Right renal pelvis (tissue), 4 donors: Measurements from ENCODE around the gene PODN. TPM values are rescaled to one million over a fixed set of nuclear protein-coding genes. Genes with fewer than 3 reads are reported as not detected.

ENCODE experiments used
- DNase-seq, 4 donors: peaks; one replicate each; pipeline ENCODE4 v3.0.0-alpha.2; 2013; ENCODE audit warnings: low read depth in 4 of 4, low spot score in 3 of 4, missing footprints in 1 of 4
- polyA plus RNA-seq, 4 donors: library from polyadenylated mRNA; unstranded; fragments of 120-200 nt; gene quantifications; one replicate each; pipeline ENCODE4 v1.2.1, GENCODE V29; 2013; ENCODE audit not compliant: insufficient read length in 4 of 4

The PODN gene
- polyA plus RNA-seq, 4 donors = 2.0 to 3.3 (median 2.2) TPM

DNA sequence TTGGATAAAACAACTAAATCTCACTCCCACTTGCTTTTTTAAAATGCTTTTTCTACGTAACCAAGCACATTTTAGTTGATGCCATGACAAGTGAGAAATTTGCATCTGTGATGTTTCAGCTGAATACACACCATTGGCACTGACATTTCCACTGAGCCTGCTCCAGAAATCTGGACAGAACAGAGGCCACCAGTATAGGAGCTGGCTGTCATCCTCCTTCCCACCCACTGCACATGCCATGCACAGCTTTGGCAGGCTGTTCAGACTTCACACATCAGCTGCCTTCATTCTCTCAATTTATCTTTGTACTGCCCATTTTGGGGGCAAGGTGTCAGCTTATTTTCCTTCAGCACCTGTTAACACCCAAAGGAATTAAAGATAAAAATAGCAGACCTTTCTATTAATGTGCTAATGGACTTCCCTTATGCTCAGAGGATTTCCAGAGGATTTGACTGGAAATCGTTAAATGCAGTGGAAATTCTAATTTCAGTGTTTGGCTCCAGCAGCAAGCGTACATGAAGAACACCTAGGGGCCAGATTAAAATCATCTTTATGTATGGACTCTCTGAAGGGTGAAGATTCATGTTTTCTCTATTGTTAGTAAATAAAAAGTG, 12.9 kb upstream of the PODN start:
- DNase-seq = no peak

DNA sequence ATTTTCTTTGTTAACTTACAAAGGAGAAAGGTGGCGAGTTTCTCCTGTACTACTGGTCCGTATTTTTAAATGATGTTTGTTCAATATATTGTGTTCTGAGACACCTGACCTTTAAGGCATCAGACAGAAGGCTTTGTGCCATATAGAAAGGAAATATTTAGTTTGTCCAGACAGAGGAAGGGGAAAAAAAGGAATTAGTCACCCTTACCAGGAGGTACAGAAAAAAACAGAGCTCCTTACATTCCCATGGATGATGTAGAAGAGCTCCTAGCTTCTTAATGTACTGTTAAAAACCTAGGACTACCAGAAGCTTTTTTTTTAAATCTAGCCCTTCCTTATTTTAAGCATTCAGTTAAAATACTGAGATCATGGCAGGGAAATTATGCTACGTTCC, 12.4 kb upstream of the PODN start:
- DNase-seq = no peak

DNA sequence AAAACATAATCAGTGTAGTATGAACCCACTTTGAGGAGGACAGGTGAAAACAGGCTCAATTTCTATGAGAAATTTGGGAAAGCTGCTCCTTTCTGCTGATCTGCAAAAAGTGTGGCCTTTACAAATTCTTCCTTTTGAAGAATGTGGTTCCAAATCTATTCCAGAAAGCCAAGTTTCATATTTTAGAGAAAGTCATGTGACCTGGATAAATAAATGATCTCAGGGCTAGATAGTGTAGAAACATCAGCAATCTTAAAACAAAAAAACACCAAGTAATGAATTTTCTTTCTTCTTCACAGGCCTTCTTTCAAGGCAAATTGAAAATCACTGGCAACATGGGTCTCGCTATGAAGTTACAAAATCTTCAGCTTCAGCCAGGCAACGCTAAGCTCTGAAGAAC, 11.7 kb upstream of the PODN start:
- DNase-seq = no peak

DNA sequence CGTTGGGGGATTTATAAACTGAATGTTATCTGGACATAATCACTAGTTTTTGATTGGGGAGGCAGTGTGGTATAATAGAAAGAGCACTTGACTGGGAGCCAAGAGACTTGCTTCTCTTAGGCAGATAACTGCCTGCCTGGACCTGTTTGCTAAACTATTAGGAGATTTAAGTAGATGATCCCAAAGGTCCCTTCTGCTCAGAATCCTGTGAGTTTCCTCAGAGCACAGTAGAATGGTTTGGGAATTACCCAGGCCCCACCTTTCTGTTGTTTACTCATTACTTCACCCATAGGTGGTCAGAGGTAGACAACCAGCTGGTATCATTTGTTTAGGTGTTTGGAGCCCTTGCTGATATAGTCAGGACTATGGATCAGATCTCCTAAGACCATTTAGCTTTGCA, 10.3 kb upstream of the PODN start:
- no peak for DNase-seq

DNA sequence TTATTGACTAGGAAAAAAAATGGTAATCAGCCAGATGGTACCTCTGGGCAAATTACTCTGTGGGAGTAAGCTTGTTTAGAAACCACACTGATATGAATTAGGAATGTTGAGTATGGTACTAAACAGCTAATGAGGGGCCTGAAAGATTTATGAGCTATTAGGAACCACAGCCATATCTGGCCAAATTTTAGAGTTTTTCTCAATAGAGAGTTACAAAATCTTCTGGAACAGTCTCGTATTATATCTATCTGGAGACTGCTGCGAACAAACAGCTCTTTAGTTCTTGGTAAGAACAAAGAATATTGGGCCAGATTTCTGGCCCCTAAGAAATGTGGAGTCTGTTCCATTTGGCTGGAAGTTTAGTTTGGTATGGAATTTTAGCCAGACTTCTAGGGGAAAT, 4.9 kb upstream of the PODN start:
- no peak for DNase-seq

DNA sequence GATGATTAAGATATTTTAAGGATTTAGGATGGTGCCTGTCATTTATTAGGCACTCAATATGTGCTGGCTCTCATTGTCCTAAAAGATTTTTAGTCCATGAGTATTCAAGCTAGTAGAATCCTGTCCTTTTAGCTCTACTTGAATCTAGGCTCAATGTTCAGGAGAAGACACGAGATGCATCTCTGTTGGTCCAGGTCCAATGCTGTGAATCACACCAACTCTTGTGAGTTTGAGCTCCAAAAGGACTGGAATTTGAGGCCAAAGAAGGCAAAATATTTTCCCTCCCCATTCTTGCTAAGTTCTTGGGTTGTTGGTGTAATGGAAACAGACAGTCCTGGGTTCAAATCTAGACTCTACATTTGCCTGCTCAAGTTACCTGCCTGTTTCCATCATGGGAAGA, 1.4 kb upstream of the PODN start:
- DNase-seq = no peak

DNA sequence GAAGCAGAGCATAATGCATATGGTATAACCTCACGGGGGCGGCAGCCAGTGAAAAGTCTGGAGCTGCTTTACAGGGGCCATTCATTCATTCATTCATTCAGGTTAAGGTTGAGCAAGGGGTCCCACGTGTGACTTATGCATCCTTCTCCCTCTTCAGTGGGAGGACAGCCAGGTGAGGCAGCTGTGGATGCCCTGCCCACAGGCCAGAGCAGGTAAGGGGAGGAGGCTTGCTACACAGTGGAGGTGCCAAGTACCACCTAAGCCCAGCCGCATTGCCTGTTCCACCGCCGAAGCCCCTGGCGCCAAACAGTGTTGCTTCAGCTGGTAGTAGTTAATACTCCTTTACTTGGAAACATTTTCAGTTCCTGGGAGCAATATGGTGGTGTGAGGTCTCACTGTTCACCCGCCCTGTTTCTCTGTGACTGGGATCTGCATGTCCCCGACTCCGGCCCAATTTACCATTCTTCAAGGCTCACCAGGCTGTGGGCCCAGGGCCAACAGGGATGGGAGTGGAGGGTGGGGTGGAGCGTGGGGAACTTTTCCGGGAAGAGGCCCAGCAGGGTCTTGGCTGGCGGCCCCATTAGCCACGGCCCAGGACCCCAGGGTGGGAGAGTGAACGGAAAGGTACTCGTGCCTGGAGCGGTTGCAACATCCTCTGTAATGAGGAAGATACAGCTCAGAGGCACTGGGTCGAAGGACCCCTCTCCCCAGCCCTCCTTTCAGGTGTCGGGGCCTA, 722 bp upstream of the PODN start:
- DNase-seq = no peak

DNA sequence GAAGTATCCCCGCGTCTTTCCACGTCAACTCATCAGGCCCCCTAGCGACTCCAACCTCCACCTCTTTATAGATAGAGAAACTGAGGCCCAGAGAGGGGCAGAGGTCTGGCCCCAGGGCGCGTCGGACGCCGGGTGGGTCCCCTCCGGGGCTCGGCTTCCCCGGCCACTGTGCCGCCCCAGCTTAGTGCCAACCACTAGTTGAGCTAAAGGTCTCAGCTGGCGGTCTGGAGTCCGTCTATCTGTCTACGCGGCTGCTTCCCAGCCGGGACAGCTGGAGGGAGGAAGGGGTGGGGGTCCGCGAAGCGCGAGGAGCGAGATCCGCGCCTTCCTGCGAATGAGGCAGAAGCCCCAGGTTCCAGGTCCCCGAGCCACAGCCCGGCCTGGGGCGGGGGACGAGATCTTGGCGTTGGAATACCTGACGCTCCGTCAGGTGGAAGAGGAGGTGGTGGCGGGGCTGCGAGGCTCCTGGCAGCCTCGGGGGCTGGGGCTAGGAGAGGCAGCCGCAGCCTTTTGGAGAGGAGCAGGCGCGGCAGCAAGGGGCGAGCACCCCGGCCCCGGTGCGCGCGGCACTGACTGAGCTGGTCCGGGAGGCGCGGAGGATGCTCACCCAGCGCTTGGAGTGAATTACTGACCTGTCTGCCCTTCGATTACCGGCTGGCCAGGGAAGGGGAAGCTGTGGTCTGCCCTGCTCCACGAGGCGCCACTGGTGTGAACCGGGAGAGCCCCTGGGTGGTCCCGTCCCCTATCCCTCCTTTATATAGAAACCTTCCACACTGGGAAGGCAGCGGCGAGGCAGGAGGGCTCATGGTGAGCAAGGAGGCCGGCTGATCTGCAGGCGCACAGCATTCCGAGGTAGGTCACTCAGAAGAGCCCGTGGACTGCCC, 937 bp downstream of the PODN start:
- DNase-seq = no peak

DNA sequence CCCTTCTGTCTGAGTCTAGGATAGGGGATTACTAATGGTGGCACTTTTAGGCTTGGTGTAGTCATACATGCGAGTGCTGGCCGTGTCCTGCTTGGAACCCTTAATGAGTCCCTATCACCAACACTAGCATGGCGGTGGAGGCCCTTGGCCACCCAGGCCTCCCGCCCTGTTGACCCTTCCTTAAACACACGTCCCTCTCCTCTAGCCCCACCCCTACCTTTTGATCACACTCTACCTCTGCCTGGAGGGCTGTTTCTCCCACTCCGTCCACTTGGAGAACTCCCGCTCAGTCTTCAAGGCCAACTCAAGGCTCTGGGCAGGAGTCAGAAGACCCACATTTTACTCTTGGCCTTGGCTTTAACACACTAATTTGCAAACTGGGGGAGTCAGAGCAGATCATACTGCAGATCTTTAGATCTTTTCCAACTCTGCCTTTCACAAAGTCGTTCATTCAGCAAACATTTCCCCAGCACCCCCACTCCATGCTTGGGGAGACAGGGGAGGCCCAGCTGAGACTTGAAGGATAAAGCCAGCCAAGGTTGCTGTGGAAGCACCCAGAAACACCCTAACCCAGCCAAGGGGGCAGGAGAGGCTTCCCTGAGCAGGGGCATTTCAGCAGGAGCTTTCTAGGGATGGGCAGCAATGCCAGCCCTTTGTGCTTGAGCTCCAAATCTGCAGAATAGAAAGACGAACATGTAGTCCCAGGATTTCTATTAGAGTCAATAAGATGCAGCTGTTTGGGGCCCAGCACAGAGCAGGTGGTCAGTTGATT, 1.9 kb downstream of the PODN start:
- DNase-seq = no peak

DNA sequence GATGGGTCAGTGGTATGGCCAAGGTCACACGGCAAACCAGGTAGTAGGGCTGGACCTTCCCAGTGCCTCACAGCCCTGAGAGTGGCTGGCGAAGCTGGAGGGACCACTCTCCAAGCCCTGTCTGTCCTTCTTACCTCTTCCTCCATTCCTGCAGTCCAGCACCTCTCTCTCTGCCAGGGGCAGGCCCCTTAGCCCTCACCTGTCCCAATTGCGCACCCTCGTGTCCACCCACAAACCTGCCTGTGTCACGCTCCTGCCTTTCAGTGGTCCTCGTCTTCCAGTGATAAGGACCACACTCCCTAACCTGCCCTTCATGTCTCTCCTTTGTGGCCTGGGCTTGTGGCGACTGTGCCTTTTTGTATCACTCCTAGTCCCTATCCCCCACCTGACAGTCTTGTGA, 3.4 kb downstream of the PODN start:
- DNase-seq = no peak

DNA sequence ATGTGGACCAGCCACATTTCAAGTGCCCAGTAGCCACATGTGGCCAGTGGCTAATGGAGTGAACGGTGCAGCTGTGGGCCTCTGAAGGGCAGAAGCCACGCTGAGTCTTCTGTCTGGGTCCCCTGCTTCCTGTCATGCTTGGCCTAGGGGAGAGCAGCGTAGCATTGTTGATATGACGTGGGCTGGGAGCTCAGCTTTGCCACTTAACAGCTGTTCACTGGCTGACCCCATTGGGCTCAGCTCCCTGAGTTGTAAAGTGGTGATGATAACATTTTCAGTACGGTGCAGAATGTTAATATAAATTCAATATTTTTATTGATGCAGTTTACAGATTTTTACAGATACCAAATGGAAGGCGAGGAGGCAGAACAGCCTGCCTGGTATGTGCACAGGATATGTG, 4.5 kb downstream of the PODN start:
- DNase-seq = no peak

DNA sequence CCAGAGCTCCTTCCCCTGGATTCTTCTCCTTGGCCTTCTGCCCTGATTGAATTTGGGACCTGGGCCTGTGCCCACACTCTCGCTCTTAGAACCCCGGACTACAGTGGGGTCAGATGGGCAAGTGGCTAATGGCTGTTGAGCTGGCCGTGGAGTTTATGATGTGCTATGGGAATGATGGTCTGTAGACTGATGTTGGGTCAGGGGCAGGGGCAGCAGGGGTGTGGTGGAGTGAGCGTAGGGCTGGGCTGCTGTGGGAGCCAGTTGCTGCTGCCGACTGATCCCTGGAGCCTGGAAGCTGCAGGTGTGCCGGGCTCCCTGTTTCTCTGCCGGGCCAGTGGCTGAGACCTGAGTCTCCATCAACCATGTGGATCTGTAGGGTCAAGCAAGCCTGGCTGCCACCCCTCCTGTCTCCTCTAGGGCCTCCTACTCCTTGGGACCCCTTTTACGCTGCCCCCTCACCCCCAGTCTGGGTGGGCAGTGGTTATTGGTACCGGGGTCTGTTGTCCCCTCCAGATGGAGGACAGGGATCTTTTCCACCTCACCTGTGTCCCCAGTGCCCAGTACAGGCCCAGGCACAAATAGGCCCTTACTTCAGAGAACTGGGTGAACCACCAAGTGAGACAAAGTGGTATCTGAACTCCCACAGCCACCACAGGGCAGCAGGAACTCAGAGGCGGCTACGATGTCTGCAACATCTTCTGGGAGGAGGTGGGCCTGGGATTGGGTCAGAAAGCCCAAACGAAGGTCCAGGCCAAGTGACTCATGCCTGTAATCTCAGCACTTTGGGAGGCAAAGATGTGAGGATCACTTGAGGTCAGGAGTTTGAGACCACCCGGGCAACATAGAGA, 5.1 kb downstream of the PODN start:
- no peak for DNase-seq

DNA sequence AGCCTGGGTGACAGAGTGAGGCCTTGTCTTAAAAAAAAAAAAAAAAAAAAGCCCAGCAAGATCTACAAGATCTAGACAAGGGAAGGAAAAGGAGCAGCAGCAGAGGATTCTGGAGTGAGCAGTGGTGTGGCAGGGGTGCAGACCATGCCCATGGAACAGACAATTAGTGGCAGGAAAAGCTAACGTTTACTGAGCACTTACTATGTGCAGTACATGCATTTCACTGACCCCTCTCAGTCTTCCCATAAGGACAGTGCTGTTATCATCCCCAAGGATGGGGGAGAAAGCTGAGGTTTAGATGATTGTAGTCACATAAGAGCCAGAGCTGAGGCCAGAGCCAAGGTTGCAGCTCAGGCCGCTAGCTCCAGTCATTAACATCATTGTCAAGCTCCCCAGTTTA, 5.9 kb downstream of the PODN start:
- DNase-seq = no peak

DNA sequence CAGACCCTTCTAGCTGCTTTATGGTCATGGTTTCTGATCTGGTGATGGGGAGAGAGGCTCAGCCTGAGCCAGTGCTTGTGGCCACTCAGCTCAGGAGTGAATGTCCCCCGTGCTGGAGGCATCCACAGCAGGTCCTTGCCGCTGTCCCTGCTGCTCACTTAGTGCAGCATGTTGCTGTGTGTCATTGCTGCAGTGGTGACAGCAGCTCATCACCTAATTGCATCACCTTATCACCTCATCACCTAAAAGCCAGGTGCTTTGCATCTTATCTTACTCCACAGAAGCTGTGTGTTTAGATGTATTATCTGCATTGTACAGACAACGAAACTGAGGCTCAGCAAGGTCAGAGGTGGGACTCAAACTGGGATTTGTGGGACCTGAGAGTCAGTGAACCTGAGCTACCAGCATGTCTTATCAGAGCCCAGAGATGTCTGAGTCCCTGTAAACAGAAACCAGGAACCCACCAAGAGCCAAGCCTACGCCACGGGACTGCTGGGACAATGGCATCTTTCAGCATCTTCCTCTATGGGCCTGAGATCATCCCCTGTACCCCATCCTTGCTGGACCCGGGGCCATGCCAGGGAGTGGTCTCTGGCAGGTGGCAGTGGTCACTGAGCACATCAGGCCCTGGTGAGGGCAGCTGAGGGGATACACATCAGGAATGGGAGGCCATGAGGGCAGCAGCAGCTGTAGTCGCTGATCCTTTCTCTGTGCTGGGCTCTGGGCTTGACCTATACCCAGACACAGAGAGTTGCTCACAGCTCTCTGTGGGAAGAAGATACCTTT, 6.5 kb downstream of the PODN start:
- DNase-seq = no peak

DNA sequence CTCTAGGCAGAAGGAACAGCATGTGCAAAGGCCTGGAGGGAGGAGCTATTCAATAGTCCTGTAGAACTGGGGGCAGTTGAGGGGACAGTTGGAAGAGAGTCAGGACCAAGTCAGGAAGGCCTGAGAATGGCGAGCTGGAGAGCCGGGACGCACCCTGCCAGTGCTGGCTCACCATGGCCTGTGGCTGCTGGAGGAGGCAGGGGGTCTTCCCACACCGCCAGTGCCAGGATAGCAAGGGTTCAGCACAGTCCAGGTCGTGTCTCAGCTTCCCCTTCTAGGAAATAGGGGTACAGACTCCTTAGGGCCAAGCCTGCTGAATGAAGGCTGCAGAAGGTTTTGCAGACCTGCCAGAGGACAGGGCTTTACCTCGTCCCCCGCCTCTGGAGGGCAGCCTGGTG, 7.3 kb downstream of the PODN start:
- no peak for DNase-seq

DNA sequence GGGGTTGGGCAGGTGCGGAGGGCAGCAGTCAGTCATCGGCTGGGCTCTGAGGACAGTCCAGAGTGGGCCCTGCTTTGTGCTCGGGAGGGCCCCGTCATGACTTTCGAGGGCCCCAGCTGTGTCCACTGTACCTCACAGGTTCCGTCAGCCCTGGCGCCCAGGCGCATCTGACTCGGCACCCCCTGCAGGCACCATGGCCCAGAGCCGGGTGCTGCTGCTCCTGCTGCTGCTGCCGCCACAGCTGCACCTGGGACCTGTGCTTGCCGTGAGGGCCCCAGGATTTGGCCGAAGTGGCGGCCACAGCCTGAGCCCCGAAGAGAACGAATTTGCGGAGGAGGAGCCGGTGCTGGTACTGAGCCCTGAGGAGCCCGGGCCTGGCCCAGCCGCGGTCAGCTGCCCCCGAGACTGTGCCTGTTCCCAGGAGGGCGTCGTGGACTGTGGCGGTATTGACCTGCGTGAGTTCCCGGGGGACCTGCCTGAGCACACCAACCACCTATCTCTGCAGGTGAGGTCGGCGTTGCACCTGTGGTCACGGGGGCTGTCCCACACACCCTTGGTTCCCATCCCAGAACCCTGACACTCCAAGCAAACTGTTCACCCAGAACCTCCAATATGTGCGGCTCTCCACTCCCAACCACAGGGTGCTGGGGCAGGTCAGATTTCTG, 7.8 kb downstream of the PODN start:
- no peak for DNase-seq

DNA sequence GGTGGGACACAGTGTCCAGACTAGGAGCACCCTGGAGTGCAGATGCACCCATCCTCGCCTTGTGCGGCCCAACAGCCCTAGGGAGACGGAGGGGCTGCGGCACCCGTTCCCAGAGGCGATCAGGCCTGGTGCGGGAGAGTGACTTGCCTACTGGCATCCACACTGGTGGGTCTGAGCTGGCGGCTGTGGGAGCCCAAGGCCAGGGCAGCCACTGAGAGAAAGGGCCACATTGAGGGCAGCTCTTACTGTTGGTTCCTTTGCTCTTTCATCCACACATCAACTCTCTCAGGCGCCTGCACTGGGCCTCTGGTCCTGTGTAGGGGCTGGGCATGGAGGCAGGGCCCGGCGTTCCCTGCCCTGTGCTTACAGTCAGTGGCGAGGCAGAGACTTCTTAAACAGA, 8.6 kb downstream of the PODN start:
- DNase-seq = no peak

DNA sequence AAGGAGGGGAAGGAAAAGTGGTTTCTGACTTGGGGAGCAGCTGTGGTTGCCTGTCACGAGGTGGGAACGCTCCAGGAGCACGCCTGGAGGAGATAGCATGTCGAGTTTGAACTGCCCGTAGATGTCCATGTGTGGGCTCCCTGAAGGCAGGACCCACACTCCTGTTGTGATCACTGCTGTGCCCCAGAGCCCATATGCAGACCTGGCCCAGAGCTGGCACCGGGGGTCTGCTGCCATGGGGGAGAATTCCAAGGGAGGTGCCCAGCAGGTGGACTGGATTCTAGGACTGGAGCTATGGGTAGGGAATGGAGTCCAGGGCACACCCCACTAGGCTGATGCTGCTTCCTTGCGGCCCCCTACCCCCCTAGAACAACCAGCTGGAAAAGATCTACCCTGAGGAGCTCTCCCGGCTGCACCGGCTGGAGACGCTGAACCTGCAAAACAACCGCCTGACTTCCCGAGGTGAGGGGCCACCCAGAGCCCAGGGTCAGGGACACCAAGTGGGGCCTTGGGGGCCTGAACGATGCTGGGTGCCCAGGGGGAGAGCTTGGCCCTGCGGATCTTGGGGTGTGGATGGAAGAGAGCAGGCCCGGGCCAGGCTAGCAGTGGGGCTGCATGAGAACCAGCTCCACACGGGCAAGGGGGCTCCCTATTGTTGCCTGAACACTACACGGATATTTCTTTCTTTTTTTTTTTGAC, 9.3 kb downstream of the PODN start:
- no peak for DNase-seq
